AG04449 (cell line): ENCODE results near the gene CLIC5.

ENCODE experiments used
- CTCF ChIA-PET: fragments of 350-600 bp; formaldehyde crosslinking; extraction: SDS; loops from one replicate; lab custom pipeline; 2021; ENCODE audit warnings: antibody characterized with exemption; lab: Yijun Ruan, JAX
- POLR2A ChIA-PET: fragments of 400-600, 350-600 bp; formaldehyde crosslinking; extraction: SDS; loops from one replicate; lab custom pipeline; 2020; ENCODE audit warnings: antibody characterized with exemption, inconsistent platforms; lab: Yijun Ruan, JAX
- DNase-seq: peaks from one replicate; pipeline ENCODE4 v3.0.0-alpha.2; 2010; ENCODE audit warnings: low read depth, low spot score
- H3K4me3 ChIP-seq: 2 replicates; pipeline ENCODE4 v1.5.1; 2011; ENCODE audit warnings: low read depth, mild to moderate bottlenecking, control low read depth, low read length
- CTCF ChIP-seq: IDR thresholded peaks from one replicate; pipeline ENCODE4 v1.5.1; 2011; ENCODE audit warnings: mild to moderate bottlenecking, moderate library complexity, low read length, control low read depth, inconsistent platforms; ENCODE audit not compliant: insufficient read depth; ENCODE audit errors: missing control alignments

CLIC5 gene

DNA sequence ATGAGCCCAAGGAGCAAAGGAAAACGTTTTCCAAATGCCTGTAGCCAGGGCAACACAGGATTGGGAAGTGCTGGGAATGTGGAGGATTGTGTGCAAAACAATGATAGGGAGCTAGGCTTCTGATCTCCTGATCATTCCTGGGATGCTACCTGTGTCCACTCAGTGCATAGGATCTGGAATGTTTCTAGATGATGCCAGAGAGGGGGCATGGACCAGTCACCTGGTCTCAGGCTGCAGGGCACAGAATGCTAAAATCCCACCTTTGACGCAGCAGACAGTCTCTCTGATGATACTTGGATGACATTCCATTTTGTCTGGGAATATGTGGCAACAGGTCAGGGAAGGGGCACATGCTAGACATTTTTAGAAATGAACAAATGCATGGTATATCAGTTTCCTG lies 128.9 kb downstream of the CLIC5 start:
- ChIA-PET POLR2A (no interaction called here), CTCF (no interaction called here)
- no peak for TF ChIP-seq CTCF
- H3K4me3 ChIP-seq = no peak overlapping the region
- no peak for DNase-seq

- no peak for DNase-seq
- ChIA-PET CTCF (no interaction called here), POLR2A (no interaction called here)
- no peak for TF ChIP-seq CTCF
- no peak overlapping the region for H3K4me3 ChIP-seq
Observed at GRCh38 chr6:45884336-45884735, 131.3 kb downstream of the CLIC5 start.

DNA sequence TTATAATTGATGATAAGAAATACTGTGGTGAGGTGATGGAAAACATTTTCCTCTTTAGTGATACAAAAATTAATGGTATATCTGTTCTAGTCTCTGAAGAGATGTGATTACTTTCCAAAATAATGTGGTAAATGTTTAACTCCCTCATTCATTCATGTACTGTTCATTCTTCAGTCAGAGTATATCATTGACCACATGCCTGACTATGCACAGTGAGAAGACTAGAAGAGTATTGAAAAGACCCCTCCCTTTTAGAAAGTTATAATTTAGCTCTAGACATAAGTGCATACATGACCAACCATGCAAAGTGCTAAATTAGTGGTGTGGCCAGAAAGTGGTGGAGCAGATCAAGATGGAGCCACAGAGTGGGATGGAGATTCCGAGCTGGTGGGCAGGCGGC lies 133.0 kb downstream of the CLIC5 start:
- no peak for TF ChIP-seq CTCF
- no peak overlapping the region for H3K4me3 ChIP-seq
- ChIA-PET POLR2A (no interaction called here), CTCF (no interaction called here)
- DNase-seq = no peak

DNA sequence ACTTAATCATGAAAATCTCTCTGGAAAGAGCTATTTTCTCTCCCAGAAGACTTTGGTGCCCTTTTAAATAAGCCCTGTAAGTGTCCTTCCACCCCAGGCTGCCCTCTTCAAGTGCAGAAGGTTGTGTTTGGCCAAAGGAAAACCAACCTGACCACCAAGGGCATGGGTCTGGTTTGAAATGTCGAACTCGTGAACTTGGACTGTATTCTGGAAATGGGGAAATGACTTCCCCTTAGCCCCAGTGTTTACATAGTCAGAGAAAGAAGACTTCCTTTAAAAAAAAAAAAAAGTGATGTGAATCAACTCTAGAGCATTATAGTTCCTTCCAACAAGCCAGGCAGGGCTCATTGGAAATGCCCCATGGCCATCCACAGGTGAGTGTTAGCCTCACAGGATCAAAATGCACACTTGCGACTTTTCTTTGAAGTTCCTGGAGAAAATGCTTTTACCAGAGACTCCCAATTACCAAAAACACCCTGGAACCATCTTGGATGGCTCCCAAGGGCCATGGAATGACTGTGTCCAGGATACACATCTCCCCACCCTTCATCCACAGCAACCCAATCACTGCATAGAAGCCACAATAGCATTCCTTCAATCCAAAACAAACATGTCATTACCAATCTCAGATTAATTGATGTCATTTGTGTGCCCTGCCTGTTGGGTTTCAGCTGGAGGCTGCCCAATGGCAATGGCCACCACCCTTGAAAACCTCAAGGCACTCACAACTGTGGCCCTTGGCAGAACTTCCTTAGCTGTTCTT lies 133.8 kb downstream of the CLIC5 start:
- DNase-seq = no peak
- ChIA-PET POLR2A (no interaction called here), CTCF (no interaction called here)
- no peak for TF ChIP-seq CTCF
- H3K4me3 ChIP-seq = no peak overlapping the region

DNA sequence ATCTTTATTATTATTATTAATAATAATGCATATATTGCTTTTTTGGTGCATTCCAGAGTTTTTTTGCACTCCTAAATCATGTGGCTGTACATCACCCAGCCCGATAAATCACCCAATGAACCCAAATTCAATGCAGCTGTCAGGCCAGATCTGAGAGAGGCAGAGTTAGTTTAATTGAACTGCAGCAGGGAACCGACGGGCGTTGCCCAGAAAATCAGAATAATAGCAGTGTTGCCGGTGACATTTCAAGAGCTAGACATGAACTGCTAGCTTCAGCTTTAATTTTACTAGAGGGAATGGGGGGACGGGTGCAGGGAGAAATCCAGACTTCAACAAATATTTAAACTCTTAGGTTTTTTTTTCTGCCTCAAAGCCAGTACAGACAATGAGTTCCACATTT lies 135.0 kb downstream of the CLIC5 start:
- H3K4me3 ChIP-seq = no peak overlapping the region
- DNase-seq = no peak
- ChIA-PET CTCF (interaction anchor here (1.0 to 2.3 kb wide), 3 partner anchors 19 to 42 kb away, joined by 3 to 7 read pairs (median 3); no protein-coding TSS in a partner anchor), POLR2A (no interaction called here)
- no peak for TF ChIP-seq CTCF

- no peak for TF ChIP-seq CTCF
- POLR2A ChIA-PET = no interaction called here
- no peak for DNase-seq
- no peak overlapping the region for H3K4me3 ChIP-seq
- CTCF ChIA-PET = interaction anchor here (0.8 to 2.3 kb wide), 5 partner anchors 15 to 1405 kb away, joined by 3 to 7 read pairs (median 3); no protein-coding TSS in a partner anchor
Observed at GRCh38 chr6:45880159-45880558, 135.5 kb downstream of the CLIC5 start.
